HT1080 (cell line): ENCODE results near the gene PCDHGB7. TPM values are rescaled to one million over a fixed set of nuclear protein-coding genes. Genes with fewer than 3 reads are reported as not detected.
"Not testable (repeated sequence)": the region's sequence is repeated elsewhere in the genome, so short reads cannot be mapped to it uniquely, and the experiment has no call there.

ENCODE experiments used
- DNase-seq: peaks from one replicate; pipeline ENCODE4 v3.0.0-alpha.2; 2015; ENCODE audit warnings: low read depth
- polyA plus RNA-seq, 2 experiments: library from polyadenylated mRNA; depleted of rRNA; stranded (reverse); fragments of >200 nt; gene quantifications; 2 replicates each; pipeline ENCODE4 v1.2.3, GENCODE V29; 2015
- total RNA-seq: library from RNA; depleted of rRNA; stranded (reverse); fragments of >200 nt; shearing (Covaris generic); gene quantifications from 2 replicates; pipeline ENCODE4 v1.2.3, GENCODE V29; 2014; rRNA removed

The PCDHGB7 gene
- total RNA-seq = 0.47 and 0.53 TPM in 2 replicates
- 0.70 and 0.87 TPM in 2 replicates for polyA plus RNA-seq (2015; cell fraction: cytosol; rRNA removed)
- 5.4 and 5.5 TPM in 2 replicates for polyA plus RNA-seq (2015; cell fraction: nucleus; rRNA removed)

DNA sequence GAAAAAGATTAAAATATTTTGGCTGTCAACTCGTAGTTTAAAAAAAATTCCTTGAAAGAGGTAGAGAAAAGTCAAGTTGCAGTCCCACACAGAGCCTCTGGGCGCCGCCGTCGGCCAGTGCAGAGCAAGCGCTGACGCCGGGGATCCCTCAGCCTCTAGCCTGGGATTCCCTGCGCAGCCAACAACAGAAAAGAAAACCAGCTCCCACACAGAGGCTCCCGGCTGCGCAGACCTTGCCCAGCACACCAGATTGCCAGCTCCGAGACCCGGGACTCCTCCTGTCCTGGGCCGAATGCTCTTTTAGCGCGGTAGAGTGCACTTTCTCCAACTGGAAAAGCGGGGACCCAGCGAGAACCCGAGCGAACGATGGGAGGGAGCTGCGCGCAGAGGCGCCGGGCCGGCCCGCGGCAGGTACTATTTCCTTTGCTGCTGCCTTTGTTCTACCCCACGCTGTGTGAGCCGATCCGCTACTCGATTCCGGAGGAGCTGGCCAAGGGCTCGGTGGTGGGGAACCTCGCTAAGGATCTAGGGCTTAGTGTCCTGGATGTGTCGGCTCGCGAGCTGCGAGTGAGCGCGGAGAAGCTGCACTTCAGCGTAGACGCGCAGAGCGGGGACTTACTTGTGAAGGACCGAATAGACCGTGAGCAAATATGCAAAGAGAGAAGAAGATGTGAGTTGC lies at the start of gene PCDHGB7:
TSS of gene PCDHGB7 (plus strand) at position 184 of the 679 bp plus-strand sequence. CDS start at position 367, 183 bp downstream.
- peak; percentile 73 for DNase-seq

DNA sequence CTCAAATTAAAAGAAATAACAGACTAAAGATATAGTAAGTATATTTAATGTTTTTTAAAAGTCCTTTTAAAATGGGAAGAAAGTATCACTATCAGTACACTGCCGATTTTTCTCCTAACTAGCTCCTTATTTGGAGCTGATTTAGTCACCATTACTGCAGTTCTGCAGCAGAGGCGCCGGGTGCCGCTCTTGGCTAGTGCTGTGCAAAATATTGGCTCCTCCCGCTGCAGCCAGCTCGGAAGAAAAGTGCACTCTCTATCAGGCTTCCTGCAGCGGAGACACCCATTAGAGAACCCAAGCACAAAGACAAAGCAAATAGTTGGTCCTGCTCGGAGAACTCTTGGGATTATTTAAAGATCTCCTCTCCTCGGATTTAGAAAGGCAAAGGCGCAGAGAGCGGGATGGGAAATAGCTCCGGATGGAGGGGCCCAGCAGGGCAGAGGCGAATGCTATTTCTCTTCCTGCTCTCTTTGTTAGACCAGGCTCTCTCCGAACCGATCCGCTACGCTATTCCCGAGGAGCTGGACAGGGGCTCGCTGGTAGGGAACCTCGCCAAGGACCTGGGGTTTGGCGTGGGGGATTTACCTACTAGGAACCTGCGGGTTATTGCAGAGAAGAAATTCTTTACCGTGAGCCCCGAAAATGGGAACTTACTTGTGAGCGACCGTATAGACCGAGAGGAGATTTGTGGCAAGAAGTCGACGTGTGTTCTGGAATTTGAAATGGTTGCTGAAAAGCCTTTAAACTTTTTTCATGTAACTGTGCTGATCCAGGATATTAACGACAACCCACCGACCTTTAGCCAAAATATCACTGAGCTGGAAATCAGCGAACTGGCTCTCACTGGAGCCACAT lies 47.3 kb upstream of the PCDHGB7 start, which contains the start of gene PCDHGB3:
TSS of gene PCDHGB3 (plus strand) at position 249 of the 855 bp plus-strand sequence. CDS start at position 402, 153 bp downstream.
- DNase-seq = peak; percentile 55

DNA sequence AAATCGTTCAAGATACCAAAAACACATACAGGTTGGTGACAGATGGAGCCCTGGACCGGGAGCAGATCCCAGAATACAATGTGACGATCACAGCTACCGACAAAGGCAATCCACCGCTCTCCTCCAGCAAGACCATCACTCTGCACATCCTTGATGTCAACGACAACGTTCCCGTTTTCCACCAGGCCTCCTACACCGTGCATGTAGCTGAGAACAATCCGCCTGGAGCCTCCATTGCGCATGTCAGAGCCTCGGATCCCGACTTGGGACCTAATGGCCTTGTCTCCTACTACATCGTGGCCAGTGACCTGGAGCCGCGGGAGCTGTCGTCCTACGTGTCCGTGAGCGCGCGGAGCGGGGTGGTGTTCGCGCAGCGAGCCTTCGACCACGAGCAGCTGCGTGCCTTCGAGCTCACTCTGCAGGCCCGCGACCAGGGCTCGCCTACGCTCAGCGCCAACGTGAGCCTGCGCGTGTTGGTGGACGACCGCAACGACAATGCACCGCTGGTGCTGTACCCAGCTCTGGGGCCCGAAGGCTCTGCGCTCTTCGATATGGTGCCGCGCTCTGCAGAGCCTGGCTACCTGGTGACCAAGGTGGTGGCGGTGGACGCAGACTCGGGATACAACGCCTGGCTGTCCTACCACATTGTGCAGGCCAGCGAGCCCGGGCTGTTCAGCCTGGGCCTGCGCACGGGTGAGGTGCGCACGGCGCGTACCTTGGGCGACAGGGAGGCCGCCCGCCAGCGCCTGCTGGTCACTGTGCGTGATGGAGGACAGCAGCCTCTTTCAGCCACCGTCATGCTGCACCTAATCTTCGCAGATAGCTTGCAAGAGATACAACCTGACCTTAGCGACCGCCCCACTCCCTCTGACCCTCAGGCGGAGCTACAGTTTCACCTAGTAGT lies 45.7 kb upstream of the PCDHGB7 start:
- no peak for DNase-seq

DNA sequence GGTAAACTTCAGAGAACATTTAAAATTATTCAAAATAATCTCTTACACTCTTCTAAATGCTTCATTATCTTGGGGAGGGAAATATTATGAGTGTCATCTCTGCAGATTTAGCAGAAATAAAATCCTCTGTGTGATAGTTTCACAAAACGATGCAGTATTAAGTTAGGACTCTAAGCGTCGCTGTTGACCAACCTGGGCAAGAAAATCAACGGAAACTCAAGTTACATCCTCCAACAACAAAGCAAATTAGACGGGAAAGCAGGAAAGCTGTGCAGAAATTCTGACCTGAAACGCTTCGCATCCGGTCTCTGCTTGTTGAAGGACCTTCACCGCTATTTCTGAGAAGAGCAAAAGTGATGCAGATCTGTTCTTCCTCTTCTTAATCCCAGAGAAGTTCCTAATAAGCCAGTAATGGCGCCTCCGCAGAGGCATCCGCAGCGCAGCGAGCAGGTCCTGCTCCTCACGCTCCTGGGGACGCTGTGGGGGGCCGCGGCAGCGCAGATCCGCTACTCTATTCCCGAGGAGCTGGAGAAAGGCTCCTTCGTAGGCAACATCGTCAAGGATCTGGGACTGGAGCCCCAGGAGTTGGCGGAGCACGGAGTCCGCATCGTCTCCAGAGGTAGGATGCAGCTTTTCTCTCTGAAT lies 43.7 kb upstream of the PCDHGB7 start, which contains the start of gene PCDHGA6:
TSS of gene PCDHGA6 (plus strand) at position 219 of the 645 bp plus-strand sequence. CDS start at position 412, 193 bp downstream.
- peak; percentile 24 for DNase-seq

DNA sequence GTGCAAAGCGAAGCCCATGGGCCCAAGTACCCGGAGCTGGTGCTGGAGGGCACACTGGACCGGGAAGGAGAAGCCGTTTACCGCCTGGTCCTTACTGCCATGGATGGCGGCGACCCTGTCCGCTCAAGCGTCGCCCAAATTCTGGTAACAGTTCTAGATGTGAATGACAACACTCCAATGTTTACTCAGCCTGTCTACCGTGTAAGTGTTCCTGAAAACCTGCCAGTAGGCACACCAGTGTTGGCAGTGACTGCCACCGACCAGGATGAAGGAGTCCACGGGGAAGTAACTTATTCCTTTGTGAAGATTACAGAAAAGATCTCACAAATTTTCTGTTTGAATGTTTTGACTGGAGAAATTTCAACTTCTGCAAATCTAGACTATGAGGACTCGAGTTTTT lies 42.9 kb upstream of the PCDHGB7 start:
- DNase-seq = no peak

DNA sequence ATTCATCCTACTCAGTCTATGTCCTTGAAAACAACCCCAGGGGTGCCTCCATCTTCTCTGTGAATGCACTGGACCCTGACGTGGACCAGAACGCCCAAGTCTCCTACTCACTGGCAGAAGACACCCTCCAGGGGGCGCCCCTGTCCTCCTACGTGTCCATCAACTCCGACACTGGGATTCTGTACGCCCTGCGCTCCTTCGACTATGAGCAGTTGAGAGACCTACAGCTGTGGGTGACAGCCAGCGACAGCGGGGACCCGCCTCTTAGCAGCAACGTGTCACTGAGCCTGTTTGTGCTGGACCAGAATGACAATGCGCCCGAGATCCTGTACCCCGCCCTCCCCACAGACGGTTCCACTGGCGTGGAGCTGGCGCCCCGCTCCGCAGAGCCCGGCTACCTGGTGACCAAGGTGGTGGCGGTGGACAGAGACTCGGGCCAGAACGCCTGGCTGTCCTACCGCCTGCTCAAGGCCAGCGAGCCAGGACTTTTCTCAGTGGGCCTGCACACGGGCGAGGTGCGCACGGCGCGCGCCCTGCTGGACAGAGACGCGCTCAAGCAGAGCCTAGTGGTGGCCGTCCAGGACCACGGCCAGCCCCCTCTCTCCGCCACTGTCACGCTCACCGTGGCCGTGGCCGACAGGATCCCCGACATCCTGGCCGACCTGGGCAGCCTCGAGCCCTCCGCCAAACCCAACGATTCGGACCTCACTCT lies 41.9 kb upstream of the PCDHGB7 start:
- not testable (repeated sequence) for DNase-seq

DNA sequence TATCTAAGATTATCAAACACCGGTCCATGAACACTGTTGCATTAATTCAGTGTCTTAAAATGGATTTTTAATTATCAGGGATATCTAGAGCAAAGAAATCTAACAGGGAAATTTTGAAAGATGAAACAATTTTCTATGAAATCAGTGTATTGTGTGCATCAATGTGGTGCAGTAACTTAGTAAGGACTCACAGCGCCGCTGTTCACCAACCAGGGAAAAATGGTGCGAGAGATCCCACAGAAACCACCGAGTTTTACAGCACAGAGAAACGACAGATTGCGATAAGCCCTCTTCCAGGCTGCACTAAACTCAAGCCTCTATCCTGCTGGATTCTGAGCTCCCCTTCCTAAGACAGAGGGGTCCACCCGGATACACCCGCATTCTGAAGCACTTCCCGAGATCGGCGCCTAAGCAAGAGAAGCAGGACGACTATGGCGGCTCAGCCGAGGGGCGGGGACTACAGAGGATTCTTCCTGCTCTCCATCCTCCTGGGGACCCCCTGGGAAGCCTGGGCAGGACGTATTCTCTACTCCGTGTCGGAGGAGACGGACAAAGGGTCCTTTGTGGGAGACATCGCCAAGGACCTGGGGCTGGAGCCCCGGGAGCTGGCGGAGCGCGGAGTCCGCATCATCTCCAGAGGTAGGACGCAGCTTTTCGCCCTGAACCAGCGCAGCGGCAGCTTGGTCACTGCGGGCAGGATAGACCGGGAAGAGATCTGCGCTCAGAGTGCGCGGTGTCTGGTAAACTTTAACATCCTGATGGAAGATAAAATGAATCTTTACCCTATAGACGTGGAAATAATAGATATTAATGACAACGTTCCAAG lies 34.8 kb upstream of the PCDHGB7 start, which contains the start of gene PCDHGA7:
TSS of gene PCDHGA7 (plus strand) at position 274 of the 826 bp plus-strand sequence. CDS start at position 432, 158 bp downstream.
- DNase-seq = no peak

DNA sequence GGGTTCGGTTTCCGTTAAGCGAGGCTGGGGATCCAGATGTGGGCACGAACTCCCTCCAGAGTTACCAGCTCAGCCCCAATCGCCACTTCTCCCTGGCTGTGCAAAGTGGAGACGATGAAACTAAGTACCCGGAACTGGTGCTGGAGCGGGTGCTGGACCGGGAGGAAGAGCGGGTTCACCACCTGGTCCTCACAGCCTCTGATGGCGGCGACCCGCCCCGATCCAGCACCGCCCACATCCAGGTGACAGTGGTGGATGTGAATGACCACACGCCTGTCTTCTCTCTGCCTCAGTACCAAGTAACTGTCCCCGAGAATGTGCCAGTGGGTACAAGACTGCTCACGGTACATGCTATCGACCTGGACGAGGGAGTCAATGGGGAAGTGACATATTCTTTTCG lies 34.1 kb upstream of the PCDHGB7 start:
- DNase-seq = no peak

DNA sequence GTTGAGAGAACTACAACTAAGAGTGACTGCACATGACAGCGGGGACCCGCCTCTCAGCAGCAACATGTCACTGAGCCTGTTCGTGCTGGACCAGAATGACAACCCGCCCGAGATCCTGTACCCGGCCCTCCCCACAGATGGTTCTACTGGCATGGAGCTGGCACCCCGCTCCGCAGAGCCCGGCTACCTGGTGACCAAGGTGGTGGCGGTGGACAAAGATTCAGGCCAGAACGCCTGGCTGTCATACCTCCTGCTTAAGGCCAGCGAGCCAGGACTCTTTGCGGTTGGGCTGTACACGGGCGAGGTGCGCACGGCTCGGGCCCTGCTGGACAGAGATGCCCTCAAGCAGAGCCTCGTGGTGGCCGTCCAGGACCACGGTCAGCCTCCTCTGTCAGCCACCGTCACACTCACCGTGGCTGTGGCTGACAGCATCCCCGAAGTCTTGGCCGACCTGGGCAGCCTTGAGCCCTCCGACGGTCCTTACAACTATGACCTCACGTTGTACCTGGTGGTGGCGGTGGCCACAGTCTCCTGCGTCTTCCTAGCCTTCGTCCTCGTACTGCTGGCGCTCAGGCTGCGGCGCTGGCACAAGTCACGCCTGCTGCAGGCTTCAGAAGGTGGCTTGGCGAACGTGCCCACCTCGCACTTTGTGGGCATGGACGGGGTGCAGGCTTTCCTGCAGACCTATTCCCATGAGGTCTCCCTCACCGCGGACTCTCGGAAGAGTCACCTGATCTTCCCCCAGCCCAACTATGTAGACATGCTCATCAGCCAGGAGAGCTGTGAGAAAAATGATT lies 32.8 kb upstream of the PCDHGB7 start:
- no peak for DNase-seq

DNA sequence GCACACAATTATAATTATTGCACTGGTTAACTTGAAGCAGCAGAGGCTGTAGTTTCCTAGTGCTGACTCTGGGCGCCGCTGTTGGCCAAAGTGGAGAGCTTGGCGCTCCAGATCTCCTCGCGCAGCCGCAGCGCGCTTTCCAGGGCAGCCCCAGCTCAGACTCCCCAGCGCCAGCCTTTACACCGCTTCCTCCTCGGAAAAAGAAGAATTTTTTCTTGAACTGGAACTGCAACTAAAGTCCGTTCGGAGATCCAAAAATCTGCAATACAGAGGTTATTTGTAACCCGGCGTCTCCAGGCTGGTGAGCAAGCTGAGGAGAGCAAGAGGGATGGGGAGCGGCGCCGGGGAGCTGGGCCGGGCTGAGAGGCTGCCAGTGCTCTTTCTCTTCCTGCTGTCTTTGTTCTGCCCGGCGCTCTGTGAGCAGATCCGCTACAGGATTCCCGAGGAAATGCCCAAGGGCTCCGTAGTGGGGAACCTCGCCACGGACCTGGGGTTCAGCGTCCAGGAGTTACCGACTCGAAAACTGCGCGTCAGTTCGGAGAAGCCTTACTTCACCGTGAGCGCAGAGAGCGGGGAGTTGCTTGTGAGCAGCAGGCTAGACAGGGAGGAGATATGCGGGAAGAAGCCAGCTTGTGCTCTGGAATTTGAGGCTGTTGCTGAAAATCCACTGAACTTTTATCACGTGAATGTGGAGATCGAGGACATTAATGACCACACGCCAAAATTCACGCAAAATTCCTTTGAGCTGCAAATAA lies 29.7 kb upstream of the PCDHGB7 start, which contains the start of gene PCDHGB4:
TSS of gene PCDHGB4 (plus strand) at position 142 of the 755 bp plus-strand sequence. CDS start at position 329, 187 bp downstream.
- DNase-seq = peak; percentile 66

DNA sequence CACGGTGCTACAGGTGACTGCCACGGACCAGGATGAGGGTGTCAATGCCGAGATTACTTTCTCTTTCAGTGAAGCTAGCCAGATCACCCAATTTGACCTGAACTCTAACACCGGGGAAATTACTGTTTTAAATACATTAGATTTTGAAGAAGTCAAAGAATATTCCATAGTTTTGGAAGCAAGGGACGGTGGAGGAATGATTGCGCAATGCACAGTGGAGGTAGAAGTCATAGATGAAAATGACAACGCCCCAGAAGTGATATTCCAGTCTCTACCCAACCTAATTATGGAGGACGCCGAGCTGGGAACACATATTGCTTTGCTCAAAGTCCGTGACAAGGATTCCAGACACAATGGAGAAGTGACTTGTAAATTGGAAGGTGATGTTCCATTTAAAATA lies 28.8 kb upstream of the PCDHGB7 start:
- no peak for DNase-seq

DNA sequence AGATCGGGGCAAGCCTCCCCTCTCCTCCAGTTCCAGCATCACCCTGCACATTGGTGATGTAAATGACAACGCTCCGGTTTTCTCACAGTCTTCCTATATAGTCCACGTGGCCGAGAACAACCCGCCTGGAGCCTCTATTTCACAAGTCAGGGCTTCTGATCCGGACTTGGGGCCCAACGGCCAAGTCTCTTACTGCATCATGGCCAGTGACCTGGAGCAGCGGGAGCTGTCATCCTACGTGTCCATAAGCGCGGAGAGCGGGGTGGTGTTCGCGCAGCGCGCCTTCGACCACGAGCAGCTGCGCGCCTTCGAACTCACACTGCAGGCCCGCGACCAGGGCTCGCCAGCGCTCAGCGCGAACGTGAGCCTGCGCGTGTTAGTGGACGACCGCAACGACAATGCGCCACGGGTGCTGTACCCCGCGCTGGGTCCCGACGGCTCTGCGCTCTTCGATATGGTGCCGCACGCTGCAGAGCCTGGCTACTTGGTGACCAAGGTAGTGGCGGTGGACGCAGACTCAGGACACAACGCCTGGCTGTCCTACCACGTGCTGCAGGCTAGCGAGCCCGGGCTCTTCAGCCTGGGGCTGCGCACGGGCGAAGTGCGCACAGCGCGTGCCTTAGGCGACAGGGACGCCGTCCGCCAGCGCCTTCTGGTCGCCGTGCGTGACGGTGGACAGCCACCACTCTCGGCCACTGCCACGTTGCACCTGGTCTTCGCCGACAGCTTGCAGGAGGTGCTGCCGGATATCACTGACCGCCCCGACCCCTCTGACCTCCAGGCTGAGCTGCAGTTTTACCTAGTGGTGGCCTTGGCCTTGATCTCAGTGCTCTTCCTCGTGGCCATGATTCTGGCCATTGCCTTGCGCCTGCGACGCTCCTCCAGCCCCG lies 28.1 kb upstream of the PCDHGB7 start:
- no peak for DNase-seq

DNA sequence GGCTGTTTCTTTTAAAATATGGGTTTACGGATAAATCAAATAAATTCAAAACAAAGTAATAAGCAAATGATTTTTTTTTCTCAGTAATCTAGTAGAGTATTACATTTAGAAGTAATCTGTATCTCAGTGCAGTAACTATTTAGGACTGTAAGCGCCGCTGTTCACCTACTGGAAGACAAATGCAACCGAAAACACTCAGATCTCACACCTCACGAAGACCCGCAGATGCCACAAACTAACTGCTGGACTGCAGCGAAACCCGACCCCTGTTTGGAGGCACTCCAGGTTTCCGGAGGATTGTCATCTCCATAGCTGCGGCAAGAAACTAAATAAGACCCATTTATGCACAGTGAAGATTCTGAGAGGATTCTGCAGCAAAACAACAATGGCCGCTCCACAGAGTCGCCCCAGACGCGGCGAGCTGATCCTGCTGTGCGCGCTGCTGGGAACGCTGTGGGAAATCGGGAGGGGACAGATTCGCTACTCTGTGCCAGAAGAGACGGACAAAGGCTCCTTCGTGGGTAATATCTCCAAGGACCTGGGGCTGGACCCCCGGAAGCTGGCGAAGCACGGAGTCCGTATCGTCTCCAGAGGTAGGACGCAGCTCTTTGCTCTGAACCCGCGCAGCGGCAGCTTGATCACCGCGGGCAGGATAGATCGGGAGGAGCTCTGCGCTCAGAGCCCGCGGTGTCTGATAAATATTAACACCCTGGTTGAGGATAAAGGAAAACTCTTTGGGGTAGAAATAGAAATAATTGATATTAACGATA lies 24.9 kb upstream of the PCDHGB7 start, which contains the start of gene PCDHGA8:
TSS of gene PCDHGA8 (plus strand) at position 205 of the 770 bp plus-strand sequence. CDS start at position 386, 181 bp downstream.
- DNase-seq = no peak

DNA sequence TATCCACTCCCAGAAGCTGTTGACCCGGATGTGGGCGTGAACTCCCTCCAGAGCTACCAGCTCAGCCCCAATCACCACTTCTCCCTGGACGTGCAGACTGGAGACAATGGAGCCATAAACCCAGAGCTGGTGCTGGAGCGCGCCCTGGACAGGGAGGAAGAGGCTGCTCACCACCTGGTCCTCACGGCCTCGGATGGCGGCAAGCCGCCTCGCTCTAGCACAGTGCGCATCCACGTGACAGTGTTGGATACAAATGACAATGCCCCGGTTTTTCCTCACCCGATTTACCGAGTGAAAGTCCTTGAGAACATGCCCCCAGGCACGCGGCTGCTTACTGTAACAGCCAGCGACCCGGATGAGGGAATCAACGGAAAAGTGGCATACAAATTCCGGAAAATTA lies 24.2 kb upstream of the PCDHGB7 start:
- no peak for DNase-seq
